ENCODE results near the gene LINC00632. TPM values are rescaled to one million over a fixed set of nuclear protein-coding genes. Genes with fewer than 3 reads are reported as not detected.

LINC00632 gene
- total and polyA plus RNA-seq, 12 donors: 2.3 to 94.0 (median 12.9) TPM

GRCh38 chrX:140724736-140725135 is 15.2 kb downstream of the LINC00632 start:
- intact Hi-C loops (cut with DNase I): no loop called here
- DNase-seq: no peak
- Histone ChIP-seq H3K36me3 (replicated peaks in 1 of 2) (no peaks in the 10 kb centered on the region), H3K4me3 (no peak overlapping the region), H3K9me3 (replicated peaks in 1 of 3) (no peaks in the 10 kb centered on the region), H3K27me3 (no peaks in the 10 kb centered on the region), H3K27ac (no peak overlapping the region), H3K4me1 (replicated peaks in 1 of 2) (no peaks in the 10 kb centered on the region)
- 55 to 92% (median 79%) methylated on average over 3 of the region's 3 CpGs for WGBS, 4 donors
- no peak for TF ChIP-seq CTCF (IDR thresholded peaks at IDR 0.05)
- TF ChIP-seq POLR2A (IDR thresholded peaks at IDR 0.05): no peak

- Histone ChIP-seq H3K4me1 (replicated peaks in 1 of 2) (no peaks in the 10 kb centered on the region), H3K27ac (no peak overlapping the region), H3K9me3 (replicated peaks in 1 of 3) (no peaks in the 10 kb centered on the region), H3K4me3 (no peak overlapping the region), H3K36me3 (replicated peaks in 1 of 2) (no peaks in the 10 kb centered on the region), H3K27me3 (no peaks in the 10 kb centered on the region)
- intact Hi-C loops (cut with DNase I): no loop called here
- WGBS, 4 donors: 88 to 95% (median 91%) methylated on average over 4 of the region's 4 CpGs
- TF ChIP-seq POLR2A (IDR thresholded peaks at IDR 0.05) (no peak), CTCF (IDR thresholded peaks at IDR 0.05) (no peak)
- no peak for DNase-seq
Measured at GRCh38 chrX:140725500-140725899, 15.9 kb downstream of the LINC00632 start.

GRCh38 chrX:140733766-140734342 is 24.3 kb downstream of the LINC00632 start:
- H3K9me3 ChIP-seq (replicated peaks in 1 of 3): no peaks in the 10 kb centered on the region
- no peaks in the 10 kb centered on the region for H3K36me3 ChIP-seq (replicated peaks in 1 of 2)
- no peak overlapping the region for H3K27ac ChIP-seq
- TF ChIP-seq POLR2A (IDR thresholded peaks at IDR 0.05) (no peak), CTCF (IDR thresholded peaks at IDR 0.05) (peak; percentile 42 to 83 (median 55))
- intact Hi-C loops (cut with DNase I): no loop called here
- 15 to 24% (median 23%) methylated on average over 10 of the region's 10 CpGs for WGBS, 4 donors
- no peak overlapping the region for H3K4me3 ChIP-seq
- no peaks in the 10 kb centered on the region for H3K4me1 ChIP-seq (replicated peaks in 1 of 2)
- H3K27me3 ChIP-seq: no peaks in the 10 kb centered on the region
- DNase-seq: peak in 6 of 7 donors; percentile 10 to 36 (median 22)

DNA sequence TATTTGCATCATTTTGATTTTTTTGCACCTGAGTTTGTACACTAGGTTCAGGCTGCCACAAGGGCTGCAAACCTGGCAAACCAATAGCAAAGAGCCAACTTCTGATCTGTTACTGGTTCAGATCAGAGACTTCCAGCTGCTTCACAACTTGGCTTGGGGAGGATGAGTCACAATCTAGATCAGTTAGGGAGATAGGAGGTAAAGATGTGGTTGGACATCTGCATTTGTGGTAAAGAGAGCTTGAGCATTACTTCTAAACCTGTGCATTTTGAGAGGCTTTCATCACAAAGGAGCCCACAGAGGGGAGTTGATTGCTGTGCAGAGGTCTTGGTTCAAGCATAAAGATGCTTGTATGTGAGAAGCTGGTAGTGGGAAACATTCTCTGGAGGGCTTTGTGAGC is 34.5 kb downstream of the LINC00632 start:
- no peak for DNase-seq
- H3K4me3 ChIP-seq: no peak overlapping the region
- TF ChIP-seq CTCF (IDR thresholded peaks at IDR 0.05) (no peak), POLR2A (IDR thresholded peaks at IDR 0.05) (no peak)
- H3K36me3 ChIP-seq (replicated peaks in 1 of 2): no peaks in the 10 kb centered on the region
- intact Hi-C loops (cut with DNase I): no loop called here
- H3K4me1 ChIP-seq (replicated peaks in 1 of 2): no peaks in the 10 kb centered on the region
- H3K9me3 ChIP-seq (replicated peaks in 1 of 3): no peaks in the 10 kb centered on the region
- peaks cover 9% of the 10 kb centered on the region for H3K27me3 ChIP-seq
- no peak overlapping the region for H3K27ac ChIP-seq

Measured in adrenal gland (tissue), 12 donors.